Measurements from ENCODE around the gene STX10.

STX10 gene

GRCh38 chr19:13165162-13165997 is 15.2 kb upstream of the STX10 start:
- Histone ChIP-seq H3K4me2 (ENCODE audit: low read length) (peak overlapping the region; percentile 100), H3K4me1 (ENCODE audit: control insufficient read depth, low read length) (peaks cover 92% of the 10 kb centered on the region), H3K27ac (ENCODE audit: low read depth, low read length) (peak overlapping the region; percentile 91), H3K79me2 (ENCODE audit: control insufficient read depth, low read length) (no peaks in the 10 kb centered on the region), H3K27me3 (ENCODE audit: control insufficient read depth, low read length) (no peaks in the 10 kb centered on the region), H3F3A (ENCODE audit: control insufficient read depth, insufficient read depth) (peaks cover 44% of the 10 kb centered on the region), H3K9me2 (replicated peaks; ENCODE audit: control insufficient read depth, low read length) (no peaks in the 10 kb centered on the region), H3K36me3 (ENCODE audit: control insufficient read depth, low read length) (no peaks in the 10 kb centered on the region), H4K20me1 (ENCODE audit: control insufficient read depth, insufficient read depth, low read depth, low read length) (no peaks in the 10 kb centered on the region), H3K9me3 (ENCODE audit: control insufficient read depth, insufficient read depth, low read length) (no peaks in the 10 kb centered on the region), H3K4me3 (ENCODE audit: low read length) (peak overlapping the region; percentile 85)
- TF ChIP-seq, protein P1, sequence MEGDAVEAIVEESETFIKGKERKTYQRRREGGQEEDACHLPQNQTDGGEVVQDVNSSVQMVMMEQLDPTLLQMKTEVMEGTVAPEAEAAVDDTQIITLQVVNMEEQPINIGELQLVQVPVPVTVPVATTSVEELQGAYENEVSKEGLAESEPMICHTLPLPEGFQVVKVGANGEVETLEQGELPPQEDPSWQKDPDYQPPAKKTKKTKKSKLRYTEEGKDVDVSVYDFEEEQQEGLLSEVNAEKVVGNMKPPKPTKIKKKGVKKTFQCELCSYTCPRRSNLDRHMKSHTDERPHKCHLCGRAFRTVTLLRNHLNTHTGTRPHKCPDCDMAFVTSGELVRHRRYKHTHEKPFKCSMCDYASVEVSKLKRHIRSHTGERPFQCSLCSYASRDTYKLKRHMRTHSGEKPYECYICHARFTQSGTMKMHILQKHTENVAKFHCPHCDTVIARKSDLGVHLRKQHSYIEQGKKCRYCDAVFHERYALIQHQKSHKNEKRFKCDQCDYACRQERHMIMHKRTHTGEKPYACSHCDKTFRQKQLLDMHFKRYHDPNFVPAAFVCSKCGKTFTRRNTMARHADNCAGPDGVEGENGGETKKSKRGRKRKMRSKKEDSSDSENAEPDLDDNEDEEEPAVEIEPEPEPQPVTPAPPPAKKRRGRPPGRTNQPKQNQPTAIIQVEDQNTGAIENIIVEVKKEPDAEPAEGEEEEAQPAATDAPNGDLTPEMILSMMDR (IDR thresholded peaks at IDR 0.05; ENCODE audit: low read depth, low read length, poor library complexity, severe bottlenecking): no peak
- TF ChIP-seq EZH2phosphoT487 (IDR thresholded peaks at IDR 0.05; ENCODE audit: borderline replicate concordance, low read length): no peak

- peaks cover 51% of the 10 kb centered on the region for H3F3A ChIP-seq (ENCODE audit: control insufficient read depth, insufficient read depth)
- H3K4me1 ChIP-seq (ENCODE audit: control insufficient read depth, low read length): peaks cover 84% of the 10 kb centered on the region
- no peaks in the 10 kb centered on the region for H3K9me2 ChIP-seq (replicated peaks; ENCODE audit: control insufficient read depth, low read length)
- peak overlapping the region; percentile 91 for H3K27ac ChIP-seq (ENCODE audit: low read depth, low read length)
- no peaks in the 10 kb centered on the region for H4K20me1 ChIP-seq (ENCODE audit: control insufficient read depth, insufficient read depth, low read depth, low read length)
- H3K4me3 ChIP-seq (ENCODE audit: low read length): peak overlapping the region; percentile 85
- no peaks in the 10 kb centered on the region for H3K9me3 ChIP-seq (ENCODE audit: control insufficient read depth, insufficient read depth, low read length)
- no peaks in the 10 kb centered on the region for H3K27me3 ChIP-seq (ENCODE audit: control insufficient read depth, low read length)
- TF ChIP-seq EZH2phosphoT487 (IDR thresholded peaks at IDR 0.05; ENCODE audit: borderline replicate concordance, low read length): no peak
- TF ChIP-seq, protein P1 (IDR thresholded peaks at IDR 0.05; ENCODE audit: low read depth, low read length, poor library complexity, severe bottlenecking): no peak
- peak overlapping the region; percentile 100 for H3K4me2 ChIP-seq (ENCODE audit: low read length)
- H3K36me3 ChIP-seq (ENCODE audit: control insufficient read depth, low read length): no peaks in the 10 kb centered on the region
- H3K79me2 ChIP-seq (ENCODE audit: control insufficient read depth, low read length): no peaks in the 10 kb centered on the region
These were observed 14.4 kb upstream of the STX10 start for GRCh38 chr19:13164343-13165161.

DNA sequence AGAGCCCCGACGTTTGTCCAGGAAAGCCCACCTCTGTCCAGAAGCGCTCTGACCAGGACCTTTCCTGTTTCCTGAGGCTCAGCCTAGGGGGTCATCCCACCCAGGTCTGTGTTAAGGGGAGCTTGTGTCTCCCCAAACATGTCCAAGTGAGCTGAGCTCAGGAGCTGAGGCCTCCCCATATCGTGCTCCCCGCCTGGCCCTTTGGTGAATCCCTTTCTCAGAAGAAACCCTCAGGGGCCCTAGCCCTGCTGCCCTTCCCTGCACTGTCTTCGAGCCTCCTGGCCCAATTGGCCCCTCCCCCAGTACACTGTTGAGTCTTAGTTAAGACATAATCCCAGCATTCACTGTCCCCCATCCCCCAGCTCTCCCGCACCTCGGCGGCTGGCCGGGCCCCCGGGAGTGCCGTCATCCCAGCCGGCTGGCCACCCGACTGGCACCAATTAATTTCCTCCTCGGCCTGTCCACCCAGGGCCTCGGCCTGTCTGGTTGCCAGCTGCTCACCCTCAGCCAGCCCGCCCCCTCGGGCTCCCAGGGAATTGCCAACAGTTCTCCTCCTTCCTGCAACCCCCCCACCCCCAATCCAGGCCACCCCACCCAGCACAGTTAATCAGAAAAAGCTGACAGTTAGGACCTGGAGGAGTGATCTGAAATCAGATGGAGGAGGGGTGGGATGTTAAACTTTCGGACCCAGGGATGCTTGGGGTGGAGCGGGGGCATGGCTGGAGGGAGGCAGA is 13.6 kb upstream of the STX10 start:
- peak overlapping the region; percentile 91 for H3K27ac ChIP-seq (ENCODE audit: low read depth, low read length)
- H3K4me3 ChIP-seq (ENCODE audit: low read length): peak overlapping the region; percentile 85
- no peaks in the 10 kb centered on the region for H3K9me3 ChIP-seq (ENCODE audit: control insufficient read depth, insufficient read depth, low read length)
- no peaks in the 10 kb centered on the region for H3K36me3 ChIP-seq (ENCODE audit: control insufficient read depth, low read length)
- no peaks in the 10 kb centered on the region for H3K9me2 ChIP-seq (replicated peaks; ENCODE audit: control insufficient read depth, low read length)
- H4K20me1 ChIP-seq (ENCODE audit: control insufficient read depth, insufficient read depth, low read depth, low read length): no peaks in the 10 kb centered on the region
- H3K4me2 ChIP-seq (ENCODE audit: low read length): peak overlapping the region; percentile 100
- H3K27me3 ChIP-seq (ENCODE audit: control insufficient read depth, low read length): no peaks in the 10 kb centered on the region
- H3K4me1 ChIP-seq (ENCODE audit: control insufficient read depth, low read length): peaks cover 76% of the 10 kb centered on the region
- H3K79me2 ChIP-seq (ENCODE audit: control insufficient read depth, low read length): no peaks in the 10 kb centered on the region
- no peak for TF ChIP-seq EZH2phosphoT487 (IDR thresholded peaks at IDR 0.05; ENCODE audit: borderline replicate concordance, low read length)
- TF ChIP-seq, protein P1 (IDR thresholded peaks at IDR 0.05; ENCODE audit: low read depth, low read length, poor library complexity, severe bottlenecking): no peak
- H3F3A ChIP-seq (ENCODE audit: control insufficient read depth, insufficient read depth): peaks cover 48% of the 10 kb centered on the region

Measured in DOHH2 (cell line).